H1 (cell line): Measurements from ENCODE around the gene NTN1. TPM values are rescaled to one million over a fixed set of nuclear protein-coding genes. Genes with fewer than 3 reads are reported as not detected.

Experiments used
- CTCF ChIA-PET: fragments of 300-600 bp; sonication (Branson Sonifier 250); formaldehyde crosslinking; loops from one replicate; lab custom pipeline; 2021; ENCODE audit not compliant: partially characterized antibody; lab: Charles Lee
- POLR2A ChIA-PET: fragments of 300-600 bp; sonication (Branson Sonifier 250); formaldehyde crosslinking; loops from one replicate; lab custom pipeline; 2021; ENCODE audit warnings: inconsistent platforms; ENCODE audit not compliant: partially characterized antibody; lab: Charles Lee
- DNase-seq, 2 experiments: peaks; one replicate each; pipeline versions ENCODE4 v3.0.0 to v3.0.0-alpha.2; 2010 to 2022; ENCODE audit warnings: low spot score in 2 of 2, low read depth in 1 of 2, mixed read lengths in 1 of 2
- FAIRE-seq: peaks from 2 replicates; lab custom pipeline; 2011; peaks lifted over from hg19 to GRCh38; lab: Jason Lieb, UNC
- H2AFZ ChIP-seq: 2 replicates; pipeline ENCODE4 v1.8.1; 2012; ENCODE audit warnings: low read length, inconsistent platforms
- H2AK5ac ChIP-seq: 2 replicates; pipeline ENCODE4 v1.6.1; 2013; ENCODE audit warnings: low read depth, low read length
- H2BK120ac ChIP-seq: replicated peaks from 2 replicates; pipeline ENCODE3; 2013; ENCODE audit warnings: low read depth, low read length, inconsistent platforms
- H2BK12ac ChIP-seq: 2 replicates; pipeline ENCODE4 v1.6.1; 2013; ENCODE audit warnings: low read depth, low read length
- H2BK15ac ChIP-seq: 2 replicates; pipeline ENCODE4 v1.6.1; 2013; ENCODE audit warnings: low read length
- H2BK20ac ChIP-seq: 2 replicates; pipeline ENCODE4 v1.6.1; 2013; ENCODE audit warnings: low read length
- H2BK5ac ChIP-seq: 2 replicates; pipeline ENCODE4 v1.6.1; 2013; ENCODE audit warnings: low read depth, low read length
- H3K14ac ChIP-seq: 2 replicates; pipeline ENCODE4 v1.6.1; 2013; ENCODE audit warnings: inconsistent platforms; ENCODE audit not compliant: insufficient read length
- H3K18ac ChIP-seq: 2 replicates; pipeline ENCODE4 v1.6.1; 2013; ENCODE audit warnings: low read length; ENCODE audit errors: extremely low read depth
- H3K23ac ChIP-seq: 2 replicates; pipeline ENCODE4 v1.6.1; 2013; ENCODE audit warnings: inconsistent platforms; ENCODE audit not compliant: insufficient read length
- H3K23me2 ChIP-seq: 2 replicates; pipeline ENCODE4 v1.6.1; 2013; ENCODE audit warnings: low read depth, low read length
- H3K27ac ChIP-seq: 2 replicates; pipeline ENCODE4 v1.6.1; 2011; ENCODE audit warnings: low read depth, low read length, inconsistent platforms
- H3K27me3 ChIP-seq, 4 experiments: replicated peaks in 1 of 4; 1 replicate in 1 of 4; 2 replicates in 3 of 4; pipeline versions ENCODE4 v1.6.1 to v1.8.1; 2011 to 2013; ENCODE audit warnings: low read length in 3 of 4, mild to moderate bottlenecking in 3 of 4, inconsistent platforms in 2 of 4, mixed read lengths in 2 of 4, moderate library complexity in 1 of 4; ENCODE audit not compliant: control insufficient read depth in 3 of 4, insufficient read depth in 3 of 4; ENCODE audit errors: extremely low read depth in 1 of 4
- H3K36me3 ChIP-seq, 4 experiments: 2 replicates each; pipeline versions ENCODE4 v1.6.1 to v1.8.1; 2011 to 2013; ENCODE audit warnings: mild to moderate bottlenecking in 4 of 4, low read length in 3 of 4, moderate library complexity in 2 of 4, control low read depth in 1 of 4, inconsistent platforms in 1 of 4; ENCODE audit not compliant: insufficient read depth in 4 of 4, control insufficient read depth in 2 of 4
- H3K4ac ChIP-seq: replicated peaks from 2 replicates; pipeline ENCODE3; 2013; ENCODE audit warnings: low read length, low read depth, mixed read lengths, inconsistent platforms; ENCODE audit not compliant: insufficient read length
- H3K4me1 ChIP-seq, 4 experiments: replicated peaks in 1 of 4; 1 replicate in 1 of 4; 2 replicates in 3 of 4; pipeline versions ENCODE4 v1.6.1 to v1.8.1; 2011 to 2013; ENCODE audit warnings: low read length in 3 of 4, inconsistent platforms in 2 of 4, mixed read lengths in 1 of 4; ENCODE audit not compliant: insufficient read depth in 4 of 4, control insufficient read depth in 3 of 4
- H3K4me2 ChIP-seq, 2 experiments: 2 replicates each; pipeline versions ENCODE4 v1.6.1 to v1.8.1; 2011 to 2013; ENCODE audit warnings: low read depth in 2 of 2, low read length in 2 of 2, control low read depth in 1 of 2, inconsistent platforms in 1 of 2, mild to moderate bottlenecking in 1 of 2; ENCODE audit not compliant: insufficient read depth in 1 of 2
- H3K4me3 ChIP-seq, 4 experiments: fragments of 200-600, 300-600 bp in 1 of 4; sonication (generic), shearing (Covaris generic), sonication (Bioruptor Twin) in 1 of 4; 2 replicates each; pipeline versions ENCODE4 v1.5.1 to v1.8.1; 2011 to 2016; ENCODE audit warnings: low read length in 4 of 4, low read depth in 3 of 4, control low read depth in 2 of 4, inconsistent platforms in 2 of 4, mild to moderate bottlenecking in 2 of 4, mixed read lengths in 1 of 4, moderate library complexity in 1 of 4; ENCODE audit not compliant: insufficient read depth in 2 of 4; ENCODE audit errors: extremely low read depth in 1 of 4
- H3K56ac ChIP-seq: replicated peaks from 2 replicates; pipeline ENCODE3; 2013; ENCODE audit warnings: low read depth, mild to moderate bottlenecking, mixed read lengths, low read length, inconsistent platforms; ENCODE audit not compliant: insufficient read length
- H3K79me1 ChIP-seq: 2 replicates; pipeline ENCODE4 v1.6.1; 2013; ENCODE audit warnings: low read depth, low read length, control low read depth
- H3K79me2 ChIP-seq, 2 experiments: 2 replicates each; pipeline versions ENCODE4 v1.6.1 to v1.8.1; 2012 to 2013; ENCODE audit warnings: low read length in 2 of 2, mild to moderate bottlenecking in 2 of 2, inconsistent platforms in 1 of 2; ENCODE audit not compliant: insufficient read depth in 2 of 2, control insufficient read depth in 1 of 2
- H3K9ac ChIP-seq, 4 experiments: replicated peaks in 1 of 4; 1 replicate in 1 of 4; 2 replicates in 3 of 4; pipeline versions ENCODE4 v1.6.1 to v1.8.1; 2011 to 2013; ENCODE audit warnings: low read depth in 3 of 4, low read length in 3 of 4, control low read depth in 2 of 4, mild to moderate bottlenecking in 2 of 4, moderate library complexity in 2 of 4, inconsistent platforms in 1 of 4; ENCODE audit errors: extremely low read depth in 1 of 4
- H3K9me3 ChIP-seq, 2 experiments: 2 replicates each; pipeline versions ENCODE4 v1.6.1 to v1.8.1; 2012 to 2013; ENCODE audit warnings: mild to moderate bottlenecking in 2 of 2, moderate library complexity in 2 of 2, control low read depth in 1 of 2, inconsistent platforms in 1 of 2, low read depth in 1 of 2, low read length in 1 of 2, mixed read lengths in 1 of 2; ENCODE audit not compliant: insufficient read depth in 2 of 2
- H4K20me1 ChIP-seq, 2 experiments: replicated peaks in 1 of 2; 2 replicates each; pipeline versions ENCODE3 to v1.8.1; 2011 to 2013; ENCODE audit warnings: inconsistent platforms in 2 of 2, low read length in 2 of 2, mild to moderate bottlenecking in 1 of 2; ENCODE audit not compliant: insufficient read depth in 2 of 2, control insufficient read depth in 1 of 2
- H4K5ac ChIP-seq: 2 replicates; pipeline ENCODE4 v1.6.1; 2013; ENCODE audit warnings: low read length, low read depth, mixed read lengths, inconsistent platforms; ENCODE audit not compliant: insufficient read length
- H4K8ac ChIP-seq: 2 replicates; pipeline ENCODE4 v1.8.0; 2013; ENCODE audit warnings: mild to moderate bottlenecking, moderate library complexity, low read length, inconsistent platforms; ENCODE audit not compliant: insufficient read depth; ENCODE audit errors: extremely low read depth
- H4K91ac ChIP-seq: replicated peaks from 2 replicates; pipeline ENCODE3; 2013; ENCODE audit warnings: low read length, mixed read lengths, inconsistent platforms; ENCODE audit not compliant: insufficient read length
- BACH1 ChIP-seq: IDR thresholded peaks from 2 replicates; pipeline ENCODE4 v1.6.1; 2012; ENCODE audit warnings: low read length, improper control_type of control experiment
- CHD2 ChIP-seq: IDR thresholded peaks from 2 replicates; pipeline ENCODE4 v1.6.1; 2012; ENCODE audit warnings: low read length, improper control_type of control experiment
- KDM5A ChIP-seq: fragments of 200-600 bp; IDR thresholded peaks from 2 replicates; pipeline ENCODE4 v1.7.1; 2012; ENCODE audit warnings: mild to moderate bottlenecking, low read length, inconsistent platforms, mixed read lengths
- SIX5 ChIP-seq: IDR thresholded peaks from 2 replicates; pipeline ENCODE4 v1.6.1; 2011; ENCODE audit warnings: mild to moderate bottlenecking, low read depth, low read length
- TEAD4 ChIP-seq: IDR thresholded peaks from 2 replicates; pipeline ENCODE4 v1.6.1; 2012; ENCODE audit warnings: low read depth, low read length, inconsistent platforms, mixed read lengths
- WGBS, 2 experiments: shearing (Covaris generic) in 1 of 2; methylation state at CpG; one replicate each; pipeline versions ENCODE4 v1.1.6 to v1.1.7; 2013 to 2015; ENCODE audit warnings: low lambda C conversion rate in 2 of 2, mixed read lengths in 2 of 2, inconsistent platforms in 1 of 2, low coverage in 1 of 2, missing lambda C conversion rate in 1 of 2; ENCODE audit not compliant: insufficient replicate concordance in 2 of 2, insufficient coverage in 1 of 2, insufficient read length in 1 of 2; ENCODE audit errors: extremely low coverage in 1 of 2, missing lambda C conversion rate in 1 of 2; 5-methylcytosine and 5-hydroxymethylcytosine counted together
- polyA plus RNA-seq, 7 experiments: library from polyadenylated mRNA; depleted of rRNA in 3 of 7; stranded (reverse) in 5 of 7; unstranded in 2 of 7; fragments of >200 nt in 5 of 7; fragments of 200-250 nt in 2 of 7; gene quantifications; 1 replicate in 5 of 7; 2 replicates in 1 of 7; 4 replicates in 1 of 7; pipeline versions ENCODE4 v1.2.1 to v1.2.3, GENCODE V29; 2011 to 2013; ENCODE audit warnings: missing spikeins in 2 of 7, mixed read lengths in 2 of 7
- total RNA-seq: library from RNA; stranded (reverse); fragmentation: NEBNext Ultra II Directional; extraction: Animal tissue kit (Norgen Biotek cat#: 25700); gene quantifications from 2 replicates; pipeline ENCODE4 v1.2.1, GENCODE V29; 2021

NTN1 gene
- total and polyA plus RNA-seq, 2 of the 8 experiments (the other 6 are each of a cell fraction or from before 2014, with no cell fraction given) = 2.0 to 2.3 TPM

- H3K14ac ChIP-seq = no peak overlapping the region
- ChIA-PET CTCF (interaction anchor here (1.0 to 1.4 kb wide), 2 partner anchors 9 to 126 kb away, joined by 3 to 6 read pairs; no protein-coding TSS in a partner anchor), POLR2A (interaction anchor here (0.6 kb wide), 1 partner anchor 18 kb away, joined by 3 read pairs; no protein-coding TSS in a partner anchor)
- no peak overlapping the region for H3K4me2 ChIP-seq
- no peak overlapping the region for H3K56ac ChIP-seq
- H3K27me3 ChIP-seq = no peaks in the 10 kb centered on the region
- H4K20me1 ChIP-seq = no peaks in the 10 kb centered on the region
- no peak overlapping the region for H4K5ac ChIP-seq
- H3K79me2 ChIP-seq = no peaks in the 10 kb centered on the region
- 0 out of 2 replicates have a peak overlapping the region, but pooled peaks have one; percentile 0 for H2BK12ac ChIP-seq
- no peaks in the 10 kb centered on the region for H3K23me2 ChIP-seq
- H2AK5ac ChIP-seq = 0 out of 2 replicates have a peak overlapping the region, but pooled peaks have one; percentile 9
- no peak overlapping the region for H2BK20ac ChIP-seq
- DNase-seq (no peak), FAIRE-seq (no peak)
- no peak overlapping the region for H3K9ac ChIP-seq
- H4K8ac ChIP-seq = no peak overlapping the region; the same call in 1 of the 2 replicates
- H4K91ac ChIP-seq = no peak overlapping the region
- H3K79me1 ChIP-seq = no peaks in the 10 kb centered on the region
- H2AFZ ChIP-seq = no peak overlapping the region
- H3K4me3 ChIP-seq = no peak overlapping the region
- no peak overlapping the region for H2BK5ac ChIP-seq
- no peak overlapping the region for H2BK15ac ChIP-seq
- no peaks in the 10 kb centered on the region; a peak in 1 of 4 replicates for H3K9me3 ChIP-seq
- no peak overlapping the region for H3K27ac ChIP-seq
- 85% methylated on average over 17 of the region's 17 CpGs; no CpG with 5 or more reads in 1 of the 2 experiments for WGBS, 2 experiments
- peaks cover 0 to 6% (median 1%) of the 10 kb centered on the region in 4 experiments; a peak in 2 of 7 replicates for H3K4me1 ChIP-seq
- no peaks in the 10 kb centered on the region for H3K36me3 ChIP-seq
- H3K4ac ChIP-seq = no peak overlapping the region
- H3K23ac ChIP-seq = no peak overlapping the region
- H2BK120ac ChIP-seq = no peak overlapping the region
- no peak overlapping the region; the same call in 1 of the 2 replicates for H3K18ac ChIP-seq
- TF ChIP-seq BACH1 (no peak), TEAD4 (no peak), KDM5A (no peak), CHD2 (no peak), SIX5 (no peak)
Observed at GRCh38 chr17:9123594-9124553, 102.6 kb downstream of the NTN1 start.
